ENCODE measurements around the gene QRFP.

QRFP gene

GRCh38 chr9:130861372-130862180 is 35.0 kb downstream of the QRFP start:
- H3F3A ChIP-seq (ENCODE audit: insufficient read depth) = no peaks in the 10 kb centered on the region
- no peak overlapping the region for H3K4me2 ChIP-seq (ENCODE audit: low read depth, low read length, poor library complexity, severe bottlenecking)
- H3K79me2 ChIP-seq (ENCODE audit: insufficient read depth, low read length) = no peaks in the 10 kb centered on the region
- no peak overlapping the region for H2AFZ ChIP-seq (ENCODE audit: low read depth, low read length, severe bottlenecking)
- no peak overlapping the region for H3K9ac ChIP-seq (ENCODE audit: low read length)
- no peaks in the 10 kb centered on the region for H3K36me3 ChIP-seq (ENCODE audit: low read length)
- no peak overlapping the region for H3K27ac ChIP-seq (ENCODE audit: low read depth, low read length)
- no peaks in the 10 kb centered on the region for H3K9me2 ChIP-seq (replicated peaks; ENCODE audit: insufficient read depth, low read length)
- no peaks in the 10 kb centered on the region for H4K20me1 ChIP-seq (ENCODE audit: low read depth, low read length)
- no peak overlapping the region for H3K4me3 ChIP-seq (ENCODE audit: insufficient read depth, low read length, poor library complexity, severe bottlenecking)
- no peaks in the 10 kb centered on the region for H3K9me3 ChIP-seq (ENCODE audit: insufficient read depth, low read length)
- H3K27me3 ChIP-seq (ENCODE audit: low read length) = no peaks in the 10 kb centered on the region
- TF ChIP-seq EZH2phosphoT487 (conservative IDR thresholded peaks at IDR 0.05; ENCODE audit: low read length) = no peak
- TF ChIP-seq CTCF (IDR thresholded peaks at IDR 0.05; ENCODE audit: insufficient read depth, low read length, poor library complexity, severe bottlenecking) = no peak

GRCh38 chr9:130860458-130861316 is 35.9 kb downstream of the QRFP start:
- no peak overlapping the region for H3K4me3 ChIP-seq (ENCODE audit: insufficient read depth, low read length, poor library complexity, severe bottlenecking)
- H2AFZ ChIP-seq (ENCODE audit: low read depth, low read length, severe bottlenecking) = no peak overlapping the region
- no peaks in the 10 kb centered on the region for H3K27me3 ChIP-seq (ENCODE audit: low read length)
- no peaks in the 10 kb centered on the region for H3K79me2 ChIP-seq (ENCODE audit: insufficient read depth, low read length)
- no peak overlapping the region for H3K9ac ChIP-seq (ENCODE audit: low read length)
- no peaks in the 10 kb centered on the region for H4K20me1 ChIP-seq (ENCODE audit: low read depth, low read length)
- H3F3A ChIP-seq (ENCODE audit: insufficient read depth) = no peaks in the 10 kb centered on the region
- TF ChIP-seq CTCF (IDR thresholded peaks at IDR 0.05; ENCODE audit: insufficient read depth, low read length, poor library complexity, severe bottlenecking) = no peak
- H3K27ac ChIP-seq (ENCODE audit: low read depth, low read length) = no peak overlapping the region
- no peaks in the 10 kb centered on the region for H3K9me2 ChIP-seq (replicated peaks; ENCODE audit: insufficient read depth, low read length)
- H3K36me3 ChIP-seq (ENCODE audit: low read length) = no peaks in the 10 kb centered on the region
- no peaks in the 10 kb centered on the region for H3K9me3 ChIP-seq (ENCODE audit: insufficient read depth, low read length)
- H3K4me2 ChIP-seq (ENCODE audit: low read depth, low read length, poor library complexity, severe bottlenecking) = no peak overlapping the region

GRCh38 chr9:130858739-130859705 is 37.6 kb downstream of the QRFP start:
- H3F3A ChIP-seq (ENCODE audit: insufficient read depth) = no peaks in the 10 kb centered on the region
- H3K36me3 ChIP-seq (ENCODE audit: low read length) = no peaks in the 10 kb centered on the region
- H3K4me3 ChIP-seq (ENCODE audit: insufficient read depth, low read length, poor library complexity, severe bottlenecking) = no peak overlapping the region
- H3K27me3 ChIP-seq (ENCODE audit: low read length) = no peaks in the 10 kb centered on the region
- no peak overlapping the region for H3K27ac ChIP-seq (ENCODE audit: low read depth, low read length)
- no peaks in the 10 kb centered on the region for H3K79me2 ChIP-seq (ENCODE audit: insufficient read depth, low read length)
- H3K9ac ChIP-seq (ENCODE audit: low read length) = no peak overlapping the region
- H4K20me1 ChIP-seq (ENCODE audit: low read depth, low read length) = no peaks in the 10 kb centered on the region
- TF ChIP-seq EZH2phosphoT487 (conservative IDR thresholded peaks at IDR 0.05; ENCODE audit: low read length) (no peak), CTCF (IDR thresholded peaks at IDR 0.05; ENCODE audit: insufficient read depth, low read length, poor library complexity, severe bottlenecking) (no peak)
- H3K9me3 ChIP-seq (ENCODE audit: insufficient read depth, low read length) = no peaks in the 10 kb centered on the region
- H3K4me2 ChIP-seq (ENCODE audit: low read depth, low read length, poor library complexity, severe bottlenecking) = no peak overlapping the region
- no peaks in the 10 kb centered on the region for H3K9me2 ChIP-seq (replicated peaks; ENCODE audit: insufficient read depth, low read length)
- H2AFZ ChIP-seq (ENCODE audit: low read depth, low read length, severe bottlenecking) = no peak overlapping the region

All from SU-DHL-6 (cell line).